Fibroblast of skin of right quadriceps (primary cell): ENCODE results near the gene PTPRK.
"Not testable (repeated sequence)": the region's sequence is repeated elsewhere in the genome, so short reads cannot be mapped to it uniquely, and the experiment has no call there.

ENCODE experiments used
- DNase-seq: peaks from one replicate; pipeline ENCODE4 v3.0.0-alpha.2; 2013

The PTPRK gene

GRCh38 chr6:128487746-128488145, 32.7 kb downstream of the PTPRK start:
- DNase-seq, result peak; percentile 27

- DNase-seq, result no peak
Measured at GRCh38 chr6:128487055-128487454, 33.3 kb downstream of the PTPRK start.

GRCh38 chr6:128486580-128486979, 33.8 kb downstream of the PTPRK start:
- DNase-seq, result not testable (repeated sequence)

DNA sequence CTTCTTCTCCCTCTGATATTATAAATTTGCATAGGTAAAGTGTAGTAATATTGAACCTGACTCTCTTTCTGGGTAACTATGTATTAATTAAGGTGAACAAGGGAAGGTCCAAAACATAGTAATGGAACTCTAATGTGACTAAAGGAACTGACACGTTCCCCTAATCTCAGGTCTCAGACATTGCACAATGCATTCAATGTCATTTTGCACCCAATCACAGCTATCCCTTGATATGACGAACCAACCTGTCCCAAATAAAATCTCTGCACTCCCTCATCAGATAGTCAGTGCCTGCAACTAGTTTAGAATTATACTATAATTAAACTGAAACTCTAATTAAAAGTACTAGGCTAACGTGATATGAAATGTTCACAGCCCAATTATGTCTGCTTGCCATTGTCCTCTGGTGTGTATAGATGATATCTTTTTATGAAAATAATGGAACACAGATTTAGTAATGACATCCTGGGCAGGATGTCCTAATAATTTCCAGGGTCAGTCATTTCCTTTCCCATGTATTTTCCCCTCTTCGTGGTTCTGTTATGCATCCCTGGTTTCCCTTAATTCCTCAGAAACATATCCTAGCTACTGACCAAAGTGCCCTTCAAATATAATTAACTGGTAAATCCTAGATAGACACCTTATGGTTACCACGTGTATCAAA, 36.8 kb downstream of the PTPRK start:
- no peak for DNase-seq

DNA sequence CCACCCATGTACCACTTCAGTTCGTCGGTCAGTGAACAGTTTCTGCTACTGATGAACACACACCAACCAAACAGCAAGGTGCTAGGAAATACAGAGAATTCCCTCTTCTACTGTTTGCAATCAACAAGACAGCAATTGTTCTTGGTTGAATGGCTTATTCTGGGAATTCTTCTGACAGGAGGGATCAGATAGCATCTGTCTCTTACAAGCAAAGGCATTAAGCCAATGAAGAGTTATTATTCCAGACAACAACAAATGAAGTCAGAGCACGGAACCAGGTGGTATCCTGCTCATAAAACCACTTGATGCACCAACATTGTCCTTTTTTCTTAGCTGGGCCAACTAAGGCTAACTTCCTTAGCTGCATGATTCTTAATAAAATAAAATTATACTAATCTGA, 37.8 kb downstream of the PTPRK start:
- DNase-seq, result no peak

DNA sequence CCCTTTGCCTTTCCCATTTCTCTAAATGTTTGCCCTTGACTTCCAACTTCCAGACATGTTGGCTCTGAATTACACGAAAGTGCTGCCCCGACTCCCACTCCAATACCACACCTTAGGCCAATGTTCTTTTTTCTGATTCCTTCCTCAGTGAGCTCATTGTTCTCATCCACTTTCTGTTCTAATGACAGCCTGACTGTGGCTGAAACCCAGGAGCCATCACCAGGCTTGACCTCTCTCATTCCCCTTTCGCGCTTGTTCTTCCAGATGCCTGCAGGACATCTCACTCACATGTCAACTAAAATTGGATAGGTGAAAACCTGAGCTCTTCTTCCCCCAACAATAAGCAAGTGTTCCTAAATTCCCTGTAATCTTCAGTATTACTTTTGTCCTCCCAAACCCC, 40.4 kb downstream of the PTPRK start:
- no peak for DNase-seq

DNA sequence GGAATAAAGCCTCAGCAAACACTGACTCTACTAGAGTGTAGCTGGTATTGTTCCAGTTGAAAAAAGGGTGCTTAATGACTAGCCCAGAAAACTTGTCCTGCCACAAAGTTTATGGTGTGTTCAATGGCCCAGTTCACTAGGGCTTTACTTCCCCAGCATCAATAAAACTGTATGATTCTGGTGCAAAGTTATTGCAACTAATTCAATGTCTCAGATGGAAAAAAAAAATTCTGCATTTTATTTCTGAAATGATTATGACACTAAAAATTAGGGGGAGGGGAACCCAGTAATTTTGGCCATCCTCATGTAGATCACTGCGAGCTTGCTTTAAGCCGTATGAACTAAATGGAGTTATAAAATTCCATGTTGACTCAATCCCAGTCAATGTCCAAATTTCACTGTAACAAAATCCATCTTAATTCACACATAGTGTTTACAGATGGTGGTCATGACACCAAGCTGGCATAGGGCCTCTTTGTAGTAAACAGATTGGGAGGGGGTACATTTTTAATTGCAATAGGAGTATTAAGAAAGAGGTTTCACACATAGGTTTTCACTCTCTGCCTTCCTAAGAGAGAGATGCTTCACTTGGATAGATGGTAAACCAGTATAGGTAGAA, 41.2 kb downstream of the PTPRK start:
- no peak for DNase-seq

- DNase-seq, result no peak
Measured at GRCh38 chr6:128478230-128479047, 42.0 kb downstream of the PTPRK start.

- no peak for DNase-seq
Measured at GRCh38 chr6:128474933-128475332, 45.5 kb downstream of the PTPRK start.

DNA sequence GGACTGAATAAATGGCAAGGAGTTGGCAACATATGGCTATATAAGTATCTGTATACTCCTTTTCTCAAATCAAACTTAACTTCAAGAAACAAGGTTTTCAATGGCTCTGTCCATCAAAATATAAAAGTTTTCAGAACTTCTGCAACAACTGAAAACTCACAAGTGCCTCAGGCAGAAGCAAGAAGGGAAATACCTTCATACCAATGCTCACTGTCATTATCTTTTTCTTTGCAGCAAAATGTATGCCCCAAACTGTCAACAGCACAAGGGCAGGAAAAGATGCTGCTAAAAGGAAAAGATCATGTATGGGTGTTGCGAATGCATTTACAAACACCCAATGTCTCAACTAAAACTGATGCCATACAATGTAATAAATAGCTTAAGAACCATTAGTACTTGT, 45.9 kb downstream of the PTPRK start:
- DNase-seq, result peak; percentile 33

DNA sequence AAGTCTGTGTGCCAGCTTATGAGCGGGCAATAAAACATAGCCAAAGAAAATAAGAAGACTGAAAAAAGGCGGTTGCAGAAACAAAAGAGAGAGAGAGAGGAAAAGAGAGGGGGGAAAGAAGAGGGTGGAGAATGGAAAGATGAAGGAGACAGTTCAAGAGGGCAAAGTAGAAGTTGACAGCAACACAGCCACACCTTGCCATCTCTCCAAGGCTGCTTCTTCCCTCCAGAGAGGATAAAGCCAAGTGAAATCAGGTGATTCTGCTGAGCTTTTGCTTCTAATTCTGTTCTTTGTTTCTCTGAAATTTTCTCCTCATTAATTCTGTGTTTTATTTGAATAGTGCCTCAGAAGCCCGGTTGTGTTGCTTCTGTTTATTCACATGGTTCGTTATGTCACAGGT, 48.5 kb downstream of the PTPRK start:
- DNase-seq, result no peak

DNA sequence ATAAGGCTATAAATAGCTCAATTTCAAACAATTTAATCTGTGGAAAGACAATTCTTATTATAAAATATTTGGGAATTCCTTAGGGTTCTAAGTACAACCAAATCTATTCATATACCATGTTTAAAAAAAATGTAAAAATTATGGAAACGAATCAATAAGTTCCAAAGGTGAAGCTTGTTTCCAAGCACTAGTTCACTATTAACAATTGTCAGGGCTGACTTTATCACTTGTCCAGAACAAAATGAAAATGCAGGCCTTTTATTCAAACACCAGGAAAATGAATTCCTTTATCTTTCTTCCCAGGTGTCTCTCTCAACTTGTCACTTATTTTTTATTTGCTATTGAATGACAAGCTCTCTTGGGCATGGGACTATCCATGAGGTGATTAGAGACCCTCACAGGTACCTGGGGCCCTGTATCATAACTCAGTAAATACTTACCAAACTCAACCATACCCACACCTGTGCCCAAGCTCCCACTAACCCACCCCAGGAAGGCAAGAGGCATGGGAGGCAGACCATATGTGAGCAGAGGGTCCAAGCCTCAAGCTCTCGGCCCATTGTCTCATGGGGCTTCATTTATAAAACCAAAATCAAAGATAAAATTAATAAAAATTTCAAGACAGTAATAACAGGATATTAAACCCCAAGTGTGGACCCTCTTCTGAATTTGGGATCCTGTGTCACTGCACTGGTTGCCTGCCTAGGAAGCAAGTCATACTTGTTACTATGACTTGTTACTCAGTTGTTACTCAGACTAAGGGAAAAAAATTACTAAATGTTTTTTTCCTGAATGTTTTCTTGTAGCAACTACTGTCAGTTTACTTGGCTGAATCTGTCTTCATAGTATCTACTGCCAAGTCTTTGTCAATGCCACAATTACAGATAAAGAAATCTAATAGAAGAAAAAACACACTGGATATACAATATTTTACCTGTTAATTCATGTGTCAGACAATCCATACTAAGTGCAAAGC, 54.7 kb downstream of the PTPRK start:
- DNase-seq, result no peak

DNA sequence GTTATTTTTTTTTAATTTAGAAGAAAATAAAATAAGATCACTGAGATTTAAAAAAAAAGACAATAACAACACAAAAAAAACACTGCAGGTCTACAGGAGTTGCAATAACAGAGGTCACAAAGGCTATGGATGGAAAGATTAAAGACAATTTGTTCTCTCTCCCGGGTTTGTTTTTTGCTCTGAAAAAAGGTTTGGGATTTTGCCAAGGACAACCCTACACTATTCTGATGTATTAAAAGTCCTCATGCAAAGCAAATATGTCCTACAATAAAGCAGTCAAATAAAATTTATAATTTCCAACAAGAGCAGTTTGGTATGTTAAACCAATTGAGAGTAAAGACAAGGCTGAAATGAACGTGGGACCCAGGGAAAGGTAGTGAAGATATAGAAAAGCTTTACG, 55.6 kb downstream of the PTPRK start:
- no peak for DNase-seq

- DNase-seq, result peak; percentile 43
Measured at GRCh38 chr6:128463942-128464341, 56.5 kb downstream of the PTPRK start.

DNA sequence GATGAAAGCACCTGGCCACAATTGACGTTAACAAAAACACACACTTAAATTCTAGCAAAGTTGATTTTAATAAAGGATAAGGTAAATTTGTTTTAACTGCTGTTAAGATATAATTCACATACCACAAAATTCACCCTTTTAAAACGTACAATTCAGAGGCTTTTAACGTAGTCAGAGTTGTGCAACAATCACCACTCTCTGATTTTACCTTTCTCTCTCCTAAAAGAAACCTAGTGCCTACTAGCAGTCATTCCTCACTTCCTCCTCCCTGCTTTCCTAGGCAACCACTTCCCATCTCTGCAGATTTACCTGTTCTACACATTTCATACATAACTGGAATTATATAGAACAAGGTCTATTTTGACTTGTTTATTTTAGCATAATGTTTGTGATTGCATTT, 58.9 kb downstream of the PTPRK start:
- no peak for DNase-seq

DNA sequence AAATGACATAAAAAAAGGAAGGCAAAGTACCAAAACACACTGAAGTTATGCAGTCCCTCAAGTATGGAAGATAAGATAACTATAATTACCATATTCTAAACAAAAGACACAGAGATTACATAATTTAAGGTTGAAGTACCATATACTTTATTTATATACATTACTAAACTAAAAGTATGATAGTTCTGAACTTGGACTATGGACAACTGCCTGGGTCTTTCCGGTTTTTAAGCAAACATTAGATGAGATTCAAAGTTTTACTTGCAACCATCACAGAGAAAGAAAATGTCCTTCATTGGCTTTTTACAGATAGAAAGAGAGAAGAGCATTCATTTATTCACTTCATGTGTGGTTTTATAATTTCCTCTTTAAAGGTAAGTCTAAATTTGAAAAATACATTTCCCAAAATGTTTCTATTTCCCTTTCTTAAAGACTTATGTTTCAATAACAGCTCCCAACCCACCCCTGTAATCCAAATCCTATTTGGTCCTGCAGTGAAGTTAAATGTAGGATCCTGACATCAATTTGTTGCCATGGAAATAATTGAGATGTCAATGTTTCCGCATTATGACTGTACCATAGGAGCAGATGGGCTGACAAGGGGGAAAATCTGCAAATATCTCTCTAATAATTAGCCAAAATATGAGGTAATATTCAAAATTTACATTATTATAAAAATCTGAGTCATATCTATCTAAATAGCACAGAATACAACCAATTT, 63.7 kb downstream of the PTPRK start:
- no peak for DNase-seq

DNA sequence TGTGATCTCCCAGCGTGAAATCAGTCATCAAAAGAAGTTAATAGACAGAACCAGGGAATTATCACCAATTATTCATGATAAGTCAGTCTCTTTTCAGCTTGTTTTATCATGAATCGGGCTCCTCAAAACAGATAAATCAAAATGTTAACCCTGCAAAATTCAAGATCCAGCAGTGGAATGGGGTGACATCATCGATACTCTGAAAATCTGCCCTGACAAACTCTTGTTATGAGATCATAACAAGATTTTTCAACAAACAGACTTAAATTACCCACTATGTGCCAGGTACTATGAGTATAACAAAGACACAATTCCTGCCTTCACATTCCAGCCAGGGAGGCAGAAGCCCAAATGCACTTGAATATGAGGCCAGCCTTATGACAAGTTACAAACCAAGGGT, 64.4 kb downstream of the PTPRK start:
- DNase-seq, result no peak

GRCh38 chr6:128452713-128453112, 67.7 kb downstream of the PTPRK start:
- DNase-seq, result no peak

GRCh38 chr6:128446497-128446896, 73.9 kb downstream of the PTPRK start:
- no peak for DNase-seq

GRCh38 chr6:128443553-128443952, 76.8 kb downstream of the PTPRK start:
- peak; percentile 21 for DNase-seq

DNA sequence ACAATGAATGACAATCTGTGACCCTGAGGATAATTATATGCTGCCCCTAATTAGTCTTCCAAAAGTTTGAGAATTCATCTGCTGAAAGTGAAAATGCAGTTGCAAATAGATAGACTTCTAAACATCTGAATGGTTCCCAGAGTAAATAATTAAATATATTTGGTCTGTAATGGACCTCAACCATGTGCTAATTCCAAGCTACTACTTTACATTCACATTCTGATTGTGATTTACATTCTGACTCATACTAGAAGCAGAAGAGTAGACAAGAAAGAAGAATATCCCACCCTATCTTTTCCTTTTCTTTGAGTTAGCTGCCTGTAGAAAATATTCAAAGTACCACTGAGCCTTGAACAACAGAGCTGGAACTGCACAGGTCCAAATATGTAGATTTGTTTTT, 80.8 kb downstream of the PTPRK start:
- DNase-seq, result no peak

GRCh38 chr6:128438393-128438792, 82.0 kb downstream of the PTPRK start:
- DNase-seq, result peak; percentile 7
